ENCODE data around the gene SPRR4. TPM values are rescaled to one million over a fixed set of nuclear protein-coding genes. Genes with fewer than 3 reads are reported as not detected.

SPRR4 gene
- total and polyA plus RNA-seq, 12 donors = not detected

GRCh38 chr1:152983743-152984142 lies 13.3 kb downstream of the SPRR4 start, which contains the start of gene SPRR1A:
TSS of gene SPRR1A (plus strand) at chr1:152984081. CDS start at chr1:152985231, 1,150 bp downstream.
- no peak for TF ChIP-seq CTCF (IDR thresholded peaks at IDR 0.05)
- WGBS, 2 donors = 77 to 81% methylated on average over 3 of the region's 3 CpGs
- Histone ChIP-seq H3K9me3 (peaks cover 0 to 5% (median 0%) of the 10 kb centered on the region in 11 donors), H3K4me1 (no peaks in the 10 kb centered on the region), H3K36me3 (no peaks in the 10 kb centered on the region), H3K27ac (no peak within 1 kb of the TSS), H3K27me3 (peaks cover 0 to 11% (median 4%) of the 10 kb centered on the region in 7 donors), H3K4me3 (no peak within 1 kb of the TSS)
- ATAC-seq (no peak), DNase-seq (no peak)
- intact Hi-C loops (cut with DNase I) = no loop called here

GRCh38 chr1:152986578-152986977 lies 16.1 kb downstream of the SPRR4 start:
- WGBS, 2 donors = 83 to 87% methylated on average over 2 of the region's 2 CpGs
- no peak for TF ChIP-seq CTCF (IDR thresholded peaks at IDR 0.05)
- DNase-seq (no peak), ATAC-seq (no peak)
- Histone ChIP-seq H3K27me3 (peaks cover 0 to 11% (median 0%) of the 10 kb centered on the region in 7 donors), H3K9me3 (peaks cover 0 to 5% (median 0%) of the 10 kb centered on the region in 11 donors), H3K4me1 (no peaks in the 10 kb centered on the region), H3K36me3 (no peaks in the 10 kb centered on the region), H3K4me3 (no peak overlapping the region), H3K27ac (no peak overlapping the region)
- intact Hi-C loops (cut with DNase I) = no loop called here

GRCh38 chr1:152993186-152993585 lies 22.7 kb downstream of the SPRR4 start:
- DNase-seq = no peak
- no peaks in the 10 kb centered on the region for H3K36me3 ChIP-seq

GRCh38 chr1:152995842-152996241 lies 25.4 kb downstream of the SPRR4 start:
- TF ChIP-seq CTCF (IDR thresholded peaks at IDR 0.05) = no peak
- intact Hi-C loops (cut with DNase I) = no loop called here
- DNase-seq (no peak), ATAC-seq (no peak)
- H3K4me3 ChIP-seq = no peak overlapping the region
- no peaks in the 10 kb centered on the region for H3K4me1 ChIP-seq
- 27 to 33% methylated on average over 1 of the region's 1 CpG for WGBS, 2 donors
- H3K27ac ChIP-seq = no peak overlapping the region
- no peaks in the 10 kb centered on the region for H3K36me3 ChIP-seq
- no peaks in the 10 kb centered on the region for H3K27me3 ChIP-seq
- H3K9me3 ChIP-seq = peaks cover 0 to 16% (median 3%) of the 10 kb centered on the region in 11 donors

More at GRCh38 chr1:152993186-152993585, 22.7 kb downstream of the SPRR4 start:
- intact Hi-C loops (cut with DNase I) = no loop called here
- no peaks in the 10 kb centered on the region for H3K27me3 ChIP-seq
- WGBS, 2 donors = 70 to 77% methylated on average over 6 of the region's 6 CpGs
- no peak for ATAC-seq
- no peak overlapping the region for H3K27ac ChIP-seq
- peaks cover 0 to 16% (median 3%) of the 10 kb centered on the region in 11 donors for H3K9me3 ChIP-seq
- no peak for TF ChIP-seq CTCF (IDR thresholded peaks at IDR 0.05)
- no peak overlapping the region for H3K4me3 ChIP-seq
- no peaks in the 10 kb centered on the region for H3K4me1 ChIP-seq

Measured in heart right ventricle (tissue), 16 donors.